ELF-1 (cell line): Measurements from ENCODE around the gene C1orf35.
"Not testable (repeated sequence)": the region's sequence is repeated elsewhere in the genome, so short reads cannot be mapped to it uniquely, and the experiment has no call there.

Experiments
- DNase-seq: peaks from one replicate; pipeline ENCODE4 v3.0.0-alpha.2; 2016; ENCODE audit warnings: low read depth, low spot score

Gene C1orf35

GRCh38 chr1:228142155-228142691 is 39.1 kb upstream of the C1orf35 start:
- no peak for DNase-seq

DNA sequence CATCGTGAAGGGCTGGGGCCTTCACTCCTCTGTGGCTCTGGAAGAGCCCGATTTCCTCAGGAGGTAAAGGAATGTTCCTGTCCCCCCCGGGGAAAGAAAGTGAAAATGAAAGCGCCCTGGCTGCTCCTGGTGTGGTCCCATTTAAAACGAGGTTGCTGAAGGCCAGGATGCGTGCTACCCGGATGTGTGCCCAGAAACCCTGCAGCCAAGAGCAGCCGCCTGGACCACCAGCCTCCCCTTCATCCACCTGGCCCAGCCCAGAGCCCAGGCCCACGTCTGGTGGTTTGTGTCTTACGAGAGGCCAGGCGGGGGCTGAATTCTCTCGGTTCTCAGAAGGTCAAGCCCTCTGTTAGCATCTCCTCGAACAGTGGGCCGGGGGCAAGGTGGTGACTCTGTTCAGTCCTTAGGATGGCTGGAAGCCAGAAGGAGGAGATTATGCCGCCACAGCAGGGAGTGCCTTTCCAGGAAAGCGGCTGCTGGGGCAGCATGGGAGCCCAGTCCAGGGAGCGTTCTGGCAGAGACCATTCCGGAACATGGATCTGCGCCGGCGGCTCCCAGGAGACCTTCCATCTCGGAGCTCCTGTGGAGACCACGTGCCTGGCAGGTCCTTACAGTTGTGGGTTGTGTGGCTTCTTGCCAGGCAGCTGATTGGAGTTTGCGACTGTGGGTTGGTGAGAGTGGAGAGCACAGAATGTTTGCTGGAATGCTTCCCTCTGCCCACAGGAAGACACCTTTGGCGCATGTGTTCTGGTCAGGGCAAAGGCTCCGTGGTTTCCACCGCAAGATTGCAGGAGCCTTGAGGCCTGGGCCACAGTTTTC is 38.3 kb upstream of the C1orf35 start:
- DNase-seq, result peak; percentile 49

GRCh38 chr1:228140724-228141225 is 37.6 kb upstream of the C1orf35 start:
- no peak for DNase-seq

GRCh38 chr1:228139931-228140723 is 37.0 kb upstream of the C1orf35 start, which contains the start of gene GUK1:
Gene GUK1, plus strand, starts transcription at chr1:228140279. Its CDS starts 24 bp downstream, at chr1:228140303.
- peak; percentile 100 for DNase-seq

DNA sequence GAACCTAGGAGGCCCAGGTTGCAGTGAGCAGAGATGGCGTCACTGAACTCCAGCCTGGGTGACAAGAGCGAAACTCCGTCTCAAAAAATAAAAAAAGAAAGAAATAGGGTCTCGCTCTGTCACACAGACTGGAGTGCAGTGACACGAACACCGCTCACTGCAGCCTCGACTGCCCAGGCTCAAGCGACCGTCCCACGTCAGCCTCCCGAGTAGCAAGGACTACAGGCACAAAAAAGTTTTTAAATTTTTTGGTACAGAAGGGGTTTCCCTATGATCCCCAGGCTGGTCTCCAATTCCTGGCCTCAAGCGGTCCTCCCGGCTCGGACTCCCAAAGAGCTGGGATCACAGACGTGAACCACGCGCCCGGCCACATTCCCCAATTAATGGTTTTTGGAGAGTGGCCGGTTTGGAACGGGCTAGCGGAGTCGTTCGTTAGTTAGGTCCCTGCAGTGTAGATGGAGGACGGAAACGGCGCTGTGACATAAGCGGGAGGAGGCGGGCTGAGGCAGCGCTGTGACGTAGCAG is 36.3 kb upstream of the C1orf35 start:
- no peak for DNase-seq

DNA sequence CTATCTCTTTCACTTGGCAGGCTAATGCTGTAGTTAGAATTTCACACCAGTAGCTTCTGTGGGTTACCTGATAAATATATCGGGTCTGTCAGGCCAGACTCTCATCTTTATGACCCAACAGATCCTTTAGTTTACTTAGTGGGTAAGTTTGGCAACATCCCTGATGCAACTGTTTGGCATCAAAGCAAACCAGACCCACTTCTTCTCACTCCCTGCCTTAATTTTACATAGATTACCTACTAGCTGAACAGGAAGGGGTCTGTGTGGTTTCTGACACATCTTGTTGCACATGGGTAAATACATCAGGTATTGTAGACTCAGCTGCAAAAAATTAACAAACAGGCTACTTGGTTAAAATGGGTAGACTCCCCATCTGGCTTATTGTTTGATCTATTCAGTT is 33.8 kb upstream of the C1orf35 start:
- no peak for DNase-seq

GRCh38 chr1:228134591-228134990 is 31.5 kb upstream of the C1orf35 start:
- no peak for DNase-seq

GRCh38 chr1:228131766-228132165 is 28.6 kb upstream of the C1orf35 start:
- DNase-seq, result no peak

DNA sequence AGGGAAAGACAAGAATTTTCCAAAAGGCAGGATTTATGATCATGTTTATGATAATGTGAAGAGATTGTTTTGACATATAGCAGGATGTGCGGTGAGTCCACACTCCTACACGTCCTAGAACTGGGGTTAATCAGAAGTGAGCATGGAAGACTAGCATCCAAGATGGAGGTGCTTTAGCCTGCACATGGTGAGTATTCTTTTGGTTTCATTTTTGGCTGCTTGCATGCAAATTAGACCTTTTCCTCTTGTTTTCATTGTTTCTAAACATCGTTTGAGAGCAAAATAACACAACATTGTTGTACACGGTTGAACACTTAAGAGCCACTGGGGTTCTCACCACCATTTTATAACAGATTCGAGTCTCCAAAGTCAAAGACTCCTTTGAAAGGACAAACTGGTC is 22.1 kb upstream of the C1orf35 start:
- no peak for DNase-seq

DNA sequence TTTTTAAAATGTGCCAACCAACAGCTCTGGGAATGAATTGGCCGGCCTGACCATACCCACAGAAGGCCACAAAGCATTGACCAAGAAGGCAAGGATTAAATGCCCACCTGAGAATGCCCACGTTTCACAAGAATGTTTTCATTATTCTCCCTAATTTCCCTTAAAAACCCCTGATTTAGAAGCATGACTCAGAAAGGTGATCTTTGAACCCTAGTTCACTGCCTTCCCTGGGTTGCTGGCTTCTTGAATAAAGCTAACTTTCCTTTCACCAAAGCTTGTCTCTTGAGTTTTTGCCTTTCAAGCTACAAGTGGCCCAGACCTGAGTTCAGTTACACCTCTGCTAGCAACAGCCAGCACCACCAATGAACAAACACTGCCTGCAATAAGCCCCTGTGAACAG is 20.4 kb upstream of the C1orf35 start:
- DNase-seq, result no peak

- DNase-seq, result no peak
These were observed 19.9 kb upstream of the C1orf35 start for GRCh38 chr1:228122921-228123441.

GRCh38 chr1:228120857-228121489 is 17.8 kb upstream of the C1orf35 start:
- DNase-seq, result no peak

GRCh38 chr1:228120351-228120750 is 17.2 kb upstream of the C1orf35 start:
- DNase-seq, result no peak

- no peak for DNase-seq
These were observed 14.9 kb upstream of the C1orf35 start for GRCh38 chr1:228118040-228118439.

GRCh38 chr1:228117335-228117734 is 14.2 kb upstream of the C1orf35 start:
- no peak for DNase-seq

GRCh38 chr1:228114827-228115226 is 11.7 kb upstream of the C1orf35 start:
- no peak for DNase-seq

- no peak for DNase-seq
These were observed 9.5 kb upstream of the C1orf35 start for GRCh38 chr1:228112617-228113016.

GRCh38 chr1:228112167-228112566 is 9.0 kb upstream of the C1orf35 start:
- no peak for DNase-seq

DNA sequence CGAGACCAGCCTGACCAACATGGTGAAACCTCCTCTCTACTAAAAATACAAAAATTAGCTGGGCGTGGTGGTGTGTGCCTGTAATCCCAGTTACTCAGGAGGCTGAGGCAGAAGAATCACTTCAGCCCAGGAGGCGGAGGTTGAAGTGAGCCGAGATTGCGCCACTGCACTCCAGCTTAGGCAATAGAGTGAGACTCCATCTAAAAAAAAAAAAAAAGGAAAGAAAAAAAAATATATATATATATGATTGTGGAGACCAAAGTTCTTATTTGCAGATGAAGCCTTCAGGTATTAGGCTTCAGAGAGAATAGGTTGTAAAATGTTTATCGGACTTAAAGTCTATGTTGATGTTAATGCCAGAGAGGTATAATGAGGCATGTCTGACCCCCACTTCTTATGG is 8.2 kb upstream of the C1orf35 start:
- not testable (repeated sequence) for DNase-seq

GRCh38 chr1:228110556-228110955 is 7.4 kb upstream of the C1orf35 start:
- DNase-seq, result no peak

- DNase-seq, result peak; percentile 48
These were observed 6.9 kb upstream of the C1orf35 start for GRCh38 chr1:228109962-228110488.
